SK-N-MC (cell line): ENCODE measurements around the gene TCF7L1.

Experiments used
- EZH2 ChIP-seq: fragments of 200-600 bp; sonication (generic); IDR thresholded peaks from one replicate; pipeline ENCODE4 v1.6.1; 2017; ENCODE audit warnings: antibody characterized with exemption
- POLR2AphosphoS5 ChIP-seq: IDR thresholded peaks from 2 replicates; pipeline ENCODE4 v1.6.1; 2012; ENCODE audit warnings: mild to moderate bottlenecking, low read depth, low read length, borderline replicate concordance

DNA sequence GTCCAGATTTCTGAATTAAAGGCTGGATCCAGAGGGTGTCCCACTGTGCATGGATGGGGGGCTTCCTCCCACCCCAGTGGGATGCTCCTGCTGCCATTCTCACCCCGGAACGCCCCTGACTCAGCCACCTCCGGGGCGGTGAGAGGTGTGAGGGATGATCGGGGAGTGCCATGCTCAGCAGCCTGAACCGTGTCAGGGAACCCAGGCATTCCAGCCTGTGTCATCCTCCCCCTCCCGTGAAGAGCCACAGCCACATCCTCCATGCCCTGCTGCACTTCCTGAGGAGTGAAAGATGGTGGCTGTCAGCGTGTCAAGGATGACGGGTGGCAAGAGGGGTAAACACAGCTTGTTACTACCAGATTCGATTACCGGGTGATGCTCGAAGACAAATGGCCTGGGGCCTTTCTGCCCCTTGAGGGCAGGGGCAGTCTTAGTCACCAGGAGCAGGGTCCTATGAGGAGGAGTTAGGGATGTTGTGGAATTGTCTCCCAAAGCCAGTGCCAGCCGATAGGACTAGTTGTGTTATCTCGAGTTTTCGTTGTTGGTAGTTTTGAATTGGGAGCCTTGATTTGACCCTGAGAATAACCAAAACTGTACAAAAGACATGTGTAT, 80.8 kb downstream of the TCF7L1 start:
- TF ChIP-seq EZH2 (no peak), POLR2AphosphoS5 (no peak)
